Right hindlimb (tissue), 1 donor: ENCODE measurements around the gene FAM47E.

Experiments
- DNase-seq: peaks from one replicate; pipeline ENCODE4 v3.0.0-alpha.2; 2018

The FAM47E gene, protein sequence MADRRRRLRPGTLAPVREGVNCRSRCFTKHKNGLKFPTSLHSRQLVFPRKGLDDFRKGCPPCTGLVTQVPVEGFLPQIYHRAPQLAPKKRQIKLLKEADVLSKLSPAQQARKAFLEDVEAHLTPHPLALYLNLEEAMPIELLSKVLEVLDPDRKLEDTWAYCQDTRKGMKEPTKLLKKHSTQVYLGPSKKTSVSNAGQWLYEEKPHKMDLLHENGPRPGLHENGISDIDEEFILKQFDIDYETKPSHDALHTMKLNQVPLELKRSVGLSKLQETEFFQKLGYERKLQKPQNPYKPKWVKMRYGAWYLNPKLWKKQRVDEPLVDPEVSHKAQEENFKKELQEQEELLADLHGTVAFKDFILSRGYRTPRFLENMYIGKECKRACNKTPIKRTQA

DNA sequence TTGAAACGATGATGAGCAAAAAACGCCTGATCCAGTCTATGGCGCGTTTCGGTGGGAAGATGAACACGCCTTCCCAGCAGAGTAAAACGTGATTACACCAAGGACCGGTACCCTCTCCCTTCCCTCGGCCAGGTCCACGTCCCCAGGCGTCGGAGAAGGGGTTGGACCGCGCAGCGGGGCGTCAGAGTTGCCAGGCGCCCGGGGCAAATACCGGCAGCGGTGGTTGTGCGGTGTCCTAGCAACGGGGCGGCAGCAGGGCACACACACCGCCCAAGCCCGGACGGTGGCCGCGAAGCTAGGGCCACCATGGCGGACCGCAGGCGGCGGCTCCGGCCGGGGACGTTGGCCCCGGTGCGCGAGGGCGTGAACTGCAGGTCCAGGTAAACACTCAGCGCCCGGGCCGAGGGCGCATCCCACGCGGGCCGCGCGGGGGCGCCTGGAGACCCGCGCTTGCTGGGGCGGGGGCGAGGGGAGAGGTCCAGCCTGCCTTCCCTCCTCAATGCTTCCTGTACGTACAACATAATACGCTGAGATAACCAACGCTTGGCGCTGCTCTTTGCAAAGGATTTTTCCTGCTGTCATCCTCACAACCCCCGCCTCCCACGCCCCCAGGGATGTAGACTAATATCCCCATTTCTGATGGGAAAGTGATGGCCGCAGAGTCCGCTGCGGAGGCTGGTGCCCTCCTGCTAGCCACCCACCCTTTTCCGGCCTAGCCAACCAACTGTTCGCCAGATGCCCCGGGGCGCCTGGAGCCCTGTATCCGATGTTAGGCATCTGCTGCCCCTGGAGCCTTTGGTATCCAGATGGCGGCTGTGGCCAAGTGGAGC lies at the start of gene FAM47E:
FAM47E (plus strand) TSS at position 281 of the 830 bp plus-strand sequence; CDS start at position 307, 26 bp downstream.
- DNase-seq = peak; percentile 80

DNA sequence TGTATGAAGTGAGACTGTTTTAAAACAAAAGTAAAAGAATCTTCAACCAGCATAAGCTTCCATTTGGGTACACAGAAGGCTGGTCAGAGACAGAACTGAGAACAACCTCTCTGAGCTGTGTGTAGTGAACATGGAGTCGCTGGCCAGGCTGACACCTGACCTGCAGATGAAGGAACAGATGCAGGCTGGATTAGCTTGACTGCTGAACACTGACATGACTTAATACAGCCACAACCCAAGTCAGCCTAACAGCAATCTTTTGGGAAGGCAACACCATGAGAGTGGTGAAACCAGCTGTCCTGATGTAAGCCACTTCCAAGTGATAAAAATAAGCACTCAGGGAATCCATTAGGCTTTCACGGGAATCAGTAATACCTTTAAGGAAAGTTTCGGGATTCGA lies 48.0 kb upstream of the FAM47E start:
- no peak for DNase-seq

DNA sequence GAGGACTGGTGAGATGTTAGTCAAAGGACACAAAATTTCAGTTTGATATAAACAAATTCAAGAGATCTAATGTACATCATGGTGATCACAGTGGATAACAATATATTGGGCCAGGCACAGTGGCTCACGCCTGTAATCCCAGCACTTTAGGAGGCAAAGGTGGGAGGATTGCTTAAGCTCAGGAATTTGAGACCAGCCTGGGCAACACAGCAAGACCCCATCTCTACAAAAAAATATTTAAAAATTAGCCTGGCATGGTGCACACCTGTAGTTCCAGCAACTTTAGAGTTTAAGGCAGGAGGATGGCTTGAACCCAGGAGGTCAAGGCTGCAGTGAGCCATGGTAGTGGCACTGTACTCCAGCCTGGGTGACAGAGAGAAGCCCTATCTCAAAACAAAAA lies 46.6 kb upstream of the FAM47E start:
- no peak for DNase-seq

DNA sequence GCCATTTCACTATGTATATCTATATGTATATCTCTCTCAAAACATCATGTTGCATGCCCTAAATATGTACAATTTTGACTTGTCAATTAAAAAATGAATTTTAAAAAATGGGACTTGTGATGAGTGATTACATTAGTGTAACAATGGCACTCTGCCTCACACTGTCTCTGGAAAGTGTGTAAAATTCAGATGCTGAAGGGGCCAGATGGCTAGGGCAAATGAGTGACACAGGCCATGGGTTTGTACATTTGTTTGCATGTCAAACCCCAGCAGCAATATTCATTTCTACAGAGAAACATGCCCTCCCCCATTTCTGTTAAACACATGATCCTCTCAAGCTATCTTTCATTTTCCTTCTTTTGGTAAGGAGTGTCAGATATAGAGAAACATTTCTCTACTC lies 46.0 kb upstream of the FAM47E start:
- no peak for DNase-seq

DNA sequence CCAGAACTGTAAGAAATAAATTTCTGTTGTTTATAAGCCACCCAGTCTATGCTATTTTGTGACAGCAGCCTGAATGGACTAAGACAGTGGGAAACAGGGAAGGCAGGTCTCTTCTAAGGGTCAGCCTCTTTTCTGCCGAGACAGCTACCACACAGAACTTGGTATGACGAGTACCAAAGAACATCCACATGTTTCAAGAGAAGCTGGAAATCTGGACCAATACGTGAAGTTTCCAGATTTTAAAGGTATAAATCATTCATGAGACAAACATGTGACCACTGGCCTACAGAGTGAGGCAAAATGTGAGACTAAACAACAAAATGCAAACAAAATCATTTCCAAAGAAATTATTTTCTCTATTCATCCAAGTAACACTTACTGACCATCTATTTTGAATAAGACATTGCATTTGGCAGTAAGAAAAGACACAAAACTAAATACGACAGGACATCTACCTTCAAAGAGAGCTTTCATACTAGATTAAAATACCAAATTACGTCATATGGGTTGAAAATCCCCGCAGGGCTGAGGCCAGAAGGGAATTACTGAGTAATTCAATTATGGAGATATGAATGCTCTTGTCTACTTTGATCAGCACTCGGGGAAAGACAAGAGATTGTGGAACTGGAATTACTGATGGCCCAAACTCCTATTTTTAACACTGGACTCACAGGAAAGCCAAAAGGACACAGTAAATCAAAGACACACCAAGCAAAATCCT lies 45.1 kb upstream of the FAM47E start:
- DNase-seq = no peak

DNA sequence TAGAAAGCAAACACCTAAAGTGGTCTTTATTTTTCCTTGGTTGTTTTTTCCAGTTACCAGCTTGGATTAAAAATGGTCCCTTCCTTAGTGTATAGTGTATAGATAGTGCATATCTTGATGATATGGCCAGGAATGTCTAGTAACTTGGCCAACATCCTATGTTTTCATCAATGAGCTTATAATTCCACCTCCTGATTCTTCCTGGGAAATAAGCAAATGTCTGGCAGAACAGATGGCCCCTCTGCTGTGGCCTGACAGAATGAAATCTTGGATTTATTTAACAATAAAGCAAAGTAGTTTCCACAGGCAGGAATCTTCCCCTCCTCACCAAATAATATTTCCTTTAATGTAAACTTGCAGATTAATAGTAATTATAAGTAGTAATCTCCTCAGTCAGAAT lies 44.0 kb upstream of the FAM47E start:
- DNase-seq = no peak

DNA sequence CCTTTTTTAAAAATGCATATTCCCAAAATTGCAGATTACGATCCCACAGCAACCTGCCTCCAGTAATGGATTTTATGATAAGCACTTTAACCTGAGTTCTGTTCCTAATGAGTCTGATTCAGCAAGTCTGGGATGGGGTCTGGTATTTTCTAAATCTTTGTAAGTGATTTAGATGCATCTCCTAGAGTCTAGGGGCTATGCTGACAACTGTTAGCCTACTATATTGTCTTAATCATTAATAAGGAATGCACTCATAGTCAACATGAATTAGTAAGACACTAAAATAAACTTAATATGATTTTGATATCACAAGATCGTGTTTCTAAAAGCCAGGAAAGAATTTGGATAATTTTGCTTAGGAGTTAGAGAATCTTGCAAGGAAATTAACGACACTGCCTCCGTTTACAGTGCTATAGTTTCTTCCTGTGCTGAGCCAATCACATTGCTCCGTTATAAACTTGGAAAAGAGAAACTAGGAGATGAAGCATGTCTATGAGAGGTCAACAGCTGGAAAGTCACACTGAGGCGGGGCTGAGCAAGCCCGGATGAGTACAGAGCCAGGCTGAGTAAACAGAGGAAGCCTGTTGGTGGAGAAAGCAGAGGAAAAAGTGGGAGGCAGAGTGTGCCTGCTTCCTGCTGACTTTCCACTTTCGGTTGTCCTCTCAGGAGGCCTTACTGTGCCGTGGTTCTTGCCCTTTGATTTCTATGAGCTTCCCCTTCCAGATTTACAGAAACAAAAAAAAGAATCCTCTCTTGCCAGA lies 43.3 kb upstream of the FAM47E start:
- DNase-seq = peak; percentile 80

DNA sequence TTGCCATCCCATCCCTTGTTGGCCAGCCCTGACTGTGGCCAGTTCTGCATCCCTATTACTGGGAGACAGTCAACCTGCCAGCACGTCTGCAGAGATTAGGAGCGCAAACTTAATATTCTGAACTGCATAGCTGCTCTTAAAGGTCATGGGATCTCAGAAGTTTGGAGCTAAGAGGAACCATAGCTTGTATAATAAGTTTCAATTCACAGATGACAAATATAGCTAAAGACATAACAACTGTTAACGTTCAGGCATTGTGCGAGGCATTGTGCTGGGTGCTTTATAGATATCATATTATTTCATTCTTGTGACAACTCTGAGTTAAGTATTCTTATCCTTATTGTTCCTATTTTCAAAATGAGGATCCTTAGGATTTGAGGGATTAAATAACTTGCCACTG lies 41.6 kb upstream of the FAM47E start:
- DNase-seq = no peak

DNA sequence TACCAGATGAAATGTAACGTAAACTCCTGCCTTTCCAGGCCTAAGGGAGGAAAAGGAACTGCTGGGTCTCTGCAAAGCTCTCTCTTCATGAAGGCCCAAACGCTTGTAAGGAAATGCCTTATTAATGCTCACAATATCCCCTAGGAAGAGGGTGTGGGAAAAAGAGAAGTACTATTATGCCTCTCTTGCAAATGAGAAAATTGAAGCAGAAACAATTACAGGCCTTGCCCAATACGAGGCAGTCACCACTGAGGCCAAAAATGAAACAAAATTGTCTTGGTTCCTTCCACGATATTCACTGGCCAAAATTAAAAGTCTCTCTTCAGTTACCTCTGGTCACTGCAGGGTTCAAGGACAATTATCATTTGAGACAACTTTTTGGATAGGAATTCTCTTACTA lies 41.1 kb upstream of the FAM47E start:
- no peak for DNase-seq

DNA sequence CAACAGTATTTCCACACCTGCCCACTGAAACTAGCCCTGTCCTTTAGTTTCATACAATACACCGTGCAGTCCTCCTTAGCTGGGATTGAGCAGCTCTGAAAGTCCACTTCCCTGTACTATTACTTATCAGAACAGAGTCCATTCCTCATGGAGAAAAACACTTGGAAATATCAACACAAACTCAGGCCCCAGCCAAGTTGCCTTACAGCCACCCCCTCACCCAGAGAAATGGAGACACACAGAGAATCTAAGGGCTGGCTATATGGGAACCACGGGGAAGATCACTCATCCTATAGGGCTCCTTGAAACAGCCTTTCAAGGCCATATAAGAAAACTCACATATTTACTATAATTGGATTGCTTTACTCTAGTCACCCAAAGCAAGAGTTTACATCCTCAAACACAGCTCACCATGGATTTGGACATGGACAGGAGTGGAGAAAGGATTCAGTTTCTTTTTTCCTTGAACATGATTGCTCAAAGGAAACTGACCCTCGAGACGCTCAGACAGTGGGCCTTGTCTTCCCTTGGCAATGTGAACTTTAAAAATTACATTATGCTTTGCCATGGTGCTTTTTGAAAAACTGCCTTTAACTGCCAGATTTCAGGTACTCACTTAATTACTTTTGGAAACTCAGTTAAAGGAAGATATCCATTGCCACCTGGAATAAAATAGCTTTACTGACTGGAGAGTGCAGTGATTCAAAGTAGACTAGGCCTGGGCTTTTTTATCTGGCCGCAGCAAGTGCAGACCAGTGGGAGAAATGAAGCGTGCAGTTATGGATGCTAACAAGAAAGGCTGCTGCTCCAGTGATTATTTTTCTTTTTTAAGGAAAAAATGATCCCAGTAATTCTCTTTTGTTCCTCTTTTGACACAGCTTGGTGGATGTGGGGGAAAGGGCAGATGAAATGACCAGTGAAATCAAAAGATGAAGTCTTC lies 39.5 kb upstream of the FAM47E start:
- no peak for DNase-seq

DNA sequence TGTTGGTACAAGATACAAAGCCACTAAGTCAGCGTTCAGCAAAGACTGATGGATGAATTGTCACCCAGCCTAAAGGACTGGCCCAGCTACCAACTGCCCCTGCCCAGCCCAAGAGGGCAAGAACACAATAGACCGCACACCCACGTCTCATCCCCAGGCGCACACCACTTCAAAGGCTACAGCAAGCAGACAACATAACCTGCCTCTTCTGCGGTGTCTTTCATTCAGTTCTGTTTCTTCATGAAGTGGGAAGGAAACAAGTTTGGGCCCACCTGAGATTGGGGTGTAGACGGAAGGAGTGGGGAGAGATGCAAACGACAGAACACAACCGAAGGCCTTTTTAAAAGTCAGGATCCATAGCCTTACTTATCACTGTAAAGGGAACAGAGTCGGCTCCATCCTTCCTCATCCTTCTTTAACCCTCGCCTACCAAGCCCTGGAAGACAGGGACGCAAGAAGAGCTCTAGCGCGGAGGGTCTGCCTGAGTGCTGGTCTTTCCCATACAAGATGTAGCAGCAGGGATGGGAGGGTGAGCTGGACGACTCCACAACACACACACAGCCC lies 38.6 kb upstream of the FAM47E start:
- peak; percentile 30 for DNase-seq

DNA sequence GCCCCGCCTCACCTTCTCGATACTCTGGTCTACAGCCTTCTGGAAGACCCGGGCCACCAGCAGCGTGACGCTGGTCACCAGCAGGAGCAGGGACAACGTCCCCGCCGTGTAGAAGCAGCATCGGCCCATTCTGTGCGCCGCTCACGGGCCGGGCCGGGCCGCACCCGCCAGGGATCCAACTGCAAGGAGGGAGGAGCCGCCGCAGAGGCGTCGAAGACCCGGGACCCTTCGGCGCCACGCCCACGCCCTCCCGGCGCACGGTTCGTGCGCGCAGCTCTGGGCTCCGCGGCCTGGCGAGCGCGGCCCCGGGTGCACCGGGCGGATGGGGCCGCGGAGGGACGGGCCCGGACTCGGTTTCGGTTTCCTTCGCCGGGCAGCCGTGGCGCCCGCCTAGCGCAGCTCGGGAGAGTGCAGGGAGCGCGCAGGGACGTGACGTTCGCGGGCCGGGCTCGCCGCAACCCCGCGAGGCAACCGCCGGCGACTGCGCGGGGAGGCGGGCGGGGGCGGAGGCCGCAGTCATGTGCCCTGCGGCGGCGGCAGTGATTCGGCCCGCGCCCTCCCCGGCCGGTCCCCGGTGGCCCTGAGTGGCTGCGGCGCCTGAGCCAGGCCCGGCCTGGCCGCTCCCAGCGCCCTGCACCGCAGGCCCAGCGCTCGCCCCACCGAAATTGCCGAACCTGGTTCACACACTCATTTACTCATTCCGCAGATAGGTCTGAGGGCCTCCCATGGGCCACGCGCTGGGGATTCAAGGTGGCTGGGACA lies 37.9 kb upstream of the FAM47E start, which contains the start of gene SCARB2:
SCARB2 (minus strand) TSS at position 410 of the 762 bp plus-strand sequence; CDS start at position 129, 281 bp downstream.
- peak; percentile 90 for DNase-seq

DNA sequence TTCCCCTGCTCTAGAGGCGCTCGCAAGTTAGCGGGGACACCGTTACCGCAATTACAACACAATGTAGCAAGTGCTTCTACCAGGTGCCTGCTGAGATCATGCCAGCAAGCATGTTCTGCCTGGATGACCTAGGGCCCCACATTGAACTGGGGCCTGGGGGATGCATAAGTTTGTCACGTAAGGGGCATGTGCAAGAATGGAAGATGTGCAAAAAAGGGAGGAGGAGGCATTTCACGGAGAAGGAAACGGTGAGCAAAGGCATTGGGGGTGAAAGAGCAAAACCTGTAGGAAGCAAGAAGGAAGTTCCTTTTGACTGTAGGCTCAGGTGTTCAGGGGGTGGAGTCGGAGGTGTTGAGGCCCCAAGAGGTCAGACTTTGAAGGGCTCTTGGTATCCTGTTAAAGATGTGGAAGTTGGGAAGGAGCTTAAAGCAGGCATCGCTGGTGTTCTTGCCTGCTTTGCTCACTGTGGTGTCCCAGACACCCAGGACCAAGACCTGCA lies 37.3 kb upstream of the FAM47E start:
- DNase-seq = no peak

DNA sequence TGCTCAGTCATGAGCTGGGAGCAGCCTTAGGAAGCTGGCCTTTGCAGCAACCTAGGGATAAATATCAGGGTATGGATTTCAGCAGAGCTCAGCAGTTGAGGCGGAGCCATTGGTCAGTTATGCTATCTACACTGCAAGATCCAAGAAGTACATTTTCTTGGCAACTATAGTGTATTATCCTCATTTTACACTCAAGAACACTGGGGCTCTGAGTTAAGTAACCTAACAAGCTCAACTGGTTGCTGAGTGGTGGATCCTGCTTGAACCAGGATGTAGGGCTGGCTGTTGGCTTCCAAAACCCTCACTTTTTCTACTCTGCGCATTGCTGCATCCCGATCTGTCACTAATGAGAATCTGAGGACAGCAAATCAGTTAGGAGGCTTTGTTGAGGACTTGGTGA lies 36.4 kb upstream of the FAM47E start:
- peak; percentile 4 for DNase-seq

DNA sequence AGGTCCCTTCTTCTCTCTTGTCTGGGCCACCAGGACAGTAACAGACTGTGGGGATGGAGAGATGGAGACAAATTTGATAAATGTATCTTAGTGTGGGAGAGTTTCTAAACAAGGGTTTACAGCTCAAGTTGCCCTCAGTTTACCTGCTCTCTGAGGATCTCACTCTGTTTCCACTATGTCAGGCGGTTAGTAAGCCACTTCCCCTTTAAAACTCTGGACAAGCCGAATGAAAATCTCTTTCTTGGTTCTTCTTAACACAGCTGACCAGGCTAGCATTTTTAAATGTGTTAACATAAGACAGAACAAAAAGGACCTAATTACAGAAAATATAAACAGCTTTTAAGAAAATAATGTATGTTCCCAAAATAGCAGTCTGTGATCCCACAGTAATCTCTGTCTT lies 35.0 kb upstream of the FAM47E start:
- no peak for DNase-seq

DNA sequence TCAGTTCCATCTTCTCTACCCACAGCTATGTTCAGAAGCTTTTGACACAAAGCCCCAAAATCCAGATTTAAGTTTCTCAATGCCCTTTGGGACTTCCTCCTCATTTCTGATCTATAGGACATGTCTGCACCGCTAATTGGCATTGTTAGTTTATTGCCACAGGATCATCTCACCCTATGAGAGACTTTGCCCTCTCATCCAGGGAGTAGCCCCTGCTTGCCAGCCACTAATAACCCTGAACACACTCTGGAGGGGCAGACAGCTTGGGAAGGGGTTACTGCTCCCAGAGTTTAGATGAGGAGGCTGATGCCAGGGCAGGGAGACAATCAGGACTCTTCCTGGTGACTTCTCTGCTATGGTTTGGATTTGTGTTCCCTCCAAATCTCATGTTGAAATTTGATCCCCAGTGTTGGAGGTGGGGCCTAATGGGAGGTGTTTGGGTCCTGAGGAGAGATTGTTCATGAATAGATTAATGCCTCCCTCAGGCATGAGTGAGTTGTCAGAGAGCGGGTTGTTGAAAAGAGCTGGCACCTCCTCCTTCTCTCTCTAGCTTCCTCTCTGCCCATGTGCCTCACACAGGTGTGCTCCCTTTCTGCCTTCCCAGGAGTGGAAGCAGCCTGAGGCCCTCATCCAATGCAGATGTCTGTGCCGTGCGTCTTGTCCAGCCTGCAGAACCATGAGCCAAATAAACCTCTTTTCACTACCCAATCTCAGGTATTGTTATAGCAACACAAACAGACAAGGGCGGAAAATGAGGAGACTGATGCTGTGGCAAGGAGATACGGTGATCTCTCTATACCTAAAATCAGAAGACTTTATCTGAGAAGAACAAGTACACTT lies 34.3 kb upstream of the FAM47E start:
- DNase-seq = no peak

DNA sequence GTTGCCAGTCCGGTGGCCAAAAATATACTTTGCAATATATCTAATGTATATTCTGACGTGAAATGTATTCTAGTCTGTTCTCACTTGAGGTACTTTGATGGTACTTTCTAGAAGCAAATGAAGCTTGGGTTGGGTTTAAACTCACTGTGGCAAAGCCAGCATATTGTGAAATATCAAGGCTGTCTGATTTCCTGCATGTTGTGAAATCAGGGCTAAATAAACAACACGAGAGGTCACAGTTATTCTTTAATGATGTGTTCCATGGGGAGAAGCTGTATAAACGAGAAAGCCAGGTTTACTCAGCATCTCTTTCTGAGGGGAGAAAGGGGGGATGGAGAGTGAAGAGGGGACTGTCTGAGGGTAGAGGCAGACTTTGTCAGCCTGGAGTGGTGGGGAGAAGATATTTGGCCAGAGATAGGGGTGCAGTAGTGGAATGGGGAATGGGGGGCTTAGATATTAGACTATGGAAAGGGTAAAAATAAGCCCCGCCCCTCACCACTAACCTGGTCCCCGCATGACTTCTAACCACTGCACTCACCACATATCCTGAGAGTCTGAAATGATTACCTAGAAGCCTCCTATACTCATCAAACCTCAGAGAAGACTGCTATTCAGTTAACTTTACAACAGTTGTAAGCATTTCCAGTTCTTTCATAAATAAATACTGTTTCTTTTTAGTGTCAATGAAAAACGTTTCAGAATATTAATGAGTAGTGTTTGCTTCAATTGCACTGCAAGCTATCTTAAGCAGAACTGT lies 32.0 kb upstream of the FAM47E start:
- no peak for DNase-seq

DNA sequence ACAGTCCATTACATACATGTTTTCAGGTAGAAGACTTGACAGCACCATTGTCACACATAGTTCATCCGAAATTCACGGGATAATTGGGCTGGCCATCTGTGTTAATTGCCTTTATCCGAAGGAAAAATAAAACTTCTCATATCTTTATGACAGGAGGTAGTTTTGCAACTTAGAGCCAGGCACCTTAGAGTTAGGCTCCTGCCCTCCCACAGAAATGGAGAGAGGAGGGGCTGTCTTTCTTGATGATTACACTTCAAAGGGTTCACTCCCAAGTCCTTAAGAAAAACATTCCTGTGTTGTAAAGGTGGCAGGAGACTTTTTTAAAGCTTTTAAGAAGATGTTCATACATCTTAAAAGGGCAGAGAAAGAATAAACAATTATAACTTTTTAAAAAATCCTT lies 27.4 kb upstream of the FAM47E start:
- DNase-seq = no peak
